Kidney (tissue), 14 donors: ENCODE results near the gene CYP3A5. TPM values are rescaled to one million over a fixed set of nuclear protein-coding genes. Genes with fewer than 3 reads are reported as not detected.

Experiments used
- DNase-seq, 5 donors: peaks; one replicate each; pipeline ENCODE4 v3.0.0-alpha.2; 2013 to 2020
- FAIRE-seq: peaks from 2 replicates; lab custom pipeline; 2012; peaks lifted over from hg19 to GRCh38; lab: Jason Lieb, UNC
- H3K27ac ChIP-seq, 2 donors: one replicate each; pipeline ENCODE4 v1.7.0; 2013; ENCODE audit warnings: low read depth in 2 of 2, low read length in 2 of 2, inconsistent platforms in 1 of 2
- H3K27me3 ChIP-seq: one replicate; pipeline ENCODE4 v1.7.1; 2013; ENCODE audit warnings: low read length, inconsistent platforms; ENCODE audit not compliant: control insufficient read depth, insufficient read depth
- H3K36me3 ChIP-seq, 3 donors: one replicate each; pipeline versions ENCODE4 v1.7.0 to v1.7.1; 2013; ENCODE audit warnings: low read length in 3 of 3, control low read depth in 1 of 3, inconsistent platforms in 1 of 3; ENCODE audit not compliant: insufficient read depth in 3 of 3, control insufficient read depth in 2 of 3
- H3K4me1 ChIP-seq, 3 donors: one replicate each; pipeline versions ENCODE4 v1.7.0 to v1.7.1; 2013; ENCODE audit warnings: low read length in 3 of 3, inconsistent platforms in 1 of 3, low read depth in 1 of 3; ENCODE audit not compliant: control insufficient read depth in 2 of 3, insufficient read depth in 2 of 3
- H3K4me3 ChIP-seq, 3 donors: one replicate each; pipeline versions ENCODE4 v1.7.0 to v1.8.1; 2013; ENCODE audit warnings: low read length in 3 of 3, control low read depth in 1 of 3, inconsistent platforms in 1 of 3
- H3K9ac ChIP-seq, 3 donors: one replicate each; pipeline versions ENCODE4 v1.7.0 to v1.7.1; 2013; ENCODE audit warnings: low read length in 3 of 3, control low read depth in 1 of 3, inconsistent platforms in 1 of 3
- H3K9me3 ChIP-seq, 3 donors: one replicate each; pipeline versions ENCODE4 v1.7.0 to v1.7.1; 2013; ENCODE audit warnings: low read length in 3 of 3, control low read depth in 1 of 3, inconsistent platforms in 1 of 3; ENCODE audit not compliant: control insufficient read depth in 2 of 3, insufficient read depth in 1 of 3
- CTCF ChIP-seq: IDR thresholded peaks from 3 replicates; pipeline ENCODE4 v1.5.1; 2012; ENCODE audit warnings: mild to moderate bottlenecking, moderate library complexity, borderline replicate concordance; ENCODE audit not compliant: insufficient read depth; ENCODE audit errors: extremely low read depth
- intact Hi-C: fragments of 100-400 bp; cut with DNase I; formaldehyde crosslinking; loops from one replicate; pipeline ENCODE4 v1.11.1; 2022
- polyA plus RNA-seq: library from polyadenylated mRNA; stranded (reverse); fragments of 350-450 nt; fragmentation: Illumina TruSeq; extraction: RNeasy Lipid Tissue Mini Kit (QIAGEN cat#74804); gene quantifications from one replicate; pipeline ENCODE4 v1.2.3, GENCODE V29; 2014; ENCODE audit warnings: low read depth, low replicate concordance; ENCODE audit not compliant: insufficient read depth
- total RNA-seq: library from RNA; stranded (reverse); fragmentation: NEBNext Ultra II Directional; extraction: Animal tissue kit (Norgen Biotek cat#: 25700); gene quantifications from one replicate; pipeline ENCODE4 v1.2.1, GENCODE V29; 2021
- donor health status: control.
- donor health status: control.
- donor health status: control.
- donor health status: control.
- donor health status: control.
- donor health status: DM: yes; HTN: yes; CAD: no.
- donor health status: Normal renal cell carcinoma (clear cell type).

CYP3A5 gene
- total and polyA plus RNA-seq, 2 donors from 2014 or later = 7.6 to 13.5 TPM

GRCh38 chr7:99677013-99677647 lies 2.7 kb downstream of the CYP3A5 start:
- H3K27ac ChIP-seq = no peak overlapping the region
- no peak for FAIRE-seq
- peak overlapping the region in 2 of 3 donors; percentile 21 to 51 for H3K4me3 ChIP-seq
- intact Hi-C loops = no loop called here
- no peaks in the 10 kb centered on the region for H3K27me3 ChIP-seq
- H3K36me3 ChIP-seq = peaks cover 0 to 2% (median 0%) of the 10 kb centered on the region in 3 donors
- TF ChIP-seq CTCF = no peak
- DNase-seq = no peak
- no peaks in the 10 kb centered on the region for H3K4me1 ChIP-seq
- H3K9ac ChIP-seq = no peak overlapping the region
- H3K9me3 ChIP-seq = no peaks in the 10 kb centered on the region

GRCh38 chr7:99674995-99675742 lies 4.6 kb downstream of the CYP3A5 start:
- Histone ChIP-seq H3K9ac (no peak overlapping the region), H3K9me3 (no peaks in the 10 kb centered on the region), H3K4me1 (no peaks in the 10 kb centered on the region), H3K27me3 (no peaks in the 10 kb centered on the region), H3K4me3 (no peak overlapping the region), H3K27ac (no peak overlapping the region), H3K36me3 (peaks cover 0 to 9% (median 2%) of the 10 kb centered on the region in 3 donors)
- intact Hi-C loops = no loop called here
- FAIRE-seq (no peak), DNase-seq (no peak)
- no peak for TF ChIP-seq CTCF

GRCh38 chr7:99672573-99672972 lies 7.2 kb downstream of the CYP3A5 start:
- Histone ChIP-seq H3K27me3 (no peaks in the 10 kb centered on the region), H3K36me3 (peaks cover 0 to 11% (median 2%) of the 10 kb centered on the region in 3 donors), H3K4me1 (no peaks in the 10 kb centered on the region), H3K9ac (no peak overlapping the region), H3K9me3 (no peaks in the 10 kb centered on the region), H3K4me3 (no peak overlapping the region), H3K27ac (no peak overlapping the region)
- no peak for TF ChIP-seq CTCF
- DNase-seq (no peak), FAIRE-seq (no peak)
- intact Hi-C loops = no loop called here
